Naive thymus-derived CD8-positive, alpha-beta T cell (primary cell): ENCODE data around the gene LZTR1. TPM values are rescaled to one million over a fixed set of nuclear protein-coding genes. Genes with fewer than 3 reads are reported as not detected.
"Not testable (repeated sequence)": the region's sequence is repeated elsewhere in the genome, so short reads cannot be mapped to it uniquely, and the experiment has no call there.

ENCODE experiments used
- ATAC-seq, 2 donors: fragments of 150-1000 bp; cut with Tn5 transposase in 1 of 2; sonication (Bioruptor Pico), chemical (Tn5 transposase) in 1 of 2; 1 replicate in 1 of 2; 2 replicates in 1 of 2; pipeline ENCODE4 v1.10.0; 2021; ENCODE audit warnings: mild to moderate bottlenecking in 2 of 2, moderate library complexity in 2 of 2
- POLR2A ChIA-PET: fragments of 350-600 bp; sonication (Branson Sonifier 250); formaldehyde crosslinking; loops from one replicate; lab custom pipeline; 2021; ENCODE audit warnings: antibody characterized with exemption; lab: Charles Lee
- DNase-seq, 10 donors: peaks; one replicate each; pipeline versions ENCODE4 v3.0.0 to v3.0.0-alpha.2; 2020 to 2022
- H3K27ac Mint-ChIP-seq, 10 donors: one replicate each; pipeline ENCODE4 v1.8.0; 2020 to 2022; ENCODE audit warnings: mild to moderate bottlenecking in 10 of 10, mixed read lengths in 10 of 10, moderate library complexity in 4 of 10, inconsistent platforms in 1 of 10
- H3K27me3 Mint-ChIP-seq, 5 donors: one replicate each; pipeline ENCODE4 v1.8.0; 2021 to 2022; ENCODE audit warnings: mixed read lengths in 5 of 5
- H3K36me3 Mint-ChIP-seq, 3 donors: one replicate each; pipeline ENCODE4 v1.8.0; 2020 to 2022; ENCODE audit warnings: mixed read lengths in 3 of 3, mild to moderate bottlenecking in 2 of 3, inconsistent platforms in 1 of 3
- H3K4me1 Mint-ChIP-seq, 4 donors: one replicate each; pipeline ENCODE4 v1.8.0; 2021 to 2022; ENCODE audit warnings: mixed read lengths in 4 of 4
- H3K4me3 Mint-ChIP-seq, 10 donors: one replicate each; pipeline ENCODE4 v1.8.0; 2020 to 2022; ENCODE audit warnings: mild to moderate bottlenecking in 10 of 10, mixed read lengths in 10 of 10, moderate library complexity in 6 of 10, inconsistent platforms in 1 of 10
- H3K9me3 Mint-ChIP-seq, 9 donors: one replicate each; pipeline ENCODE4 v1.8.0; 2020 to 2022; ENCODE audit warnings: mixed read lengths in 9 of 9, mild to moderate bottlenecking in 3 of 9, inconsistent platforms in 1 of 9, moderate library complexity in 1 of 9
- polyA plus RNA-seq, 3 donors: library from polyadenylated mRNA; unstranded; fragments of 300-500 nt; fragmentation: Illumina TruSeq; gene quantifications; one replicate each; pipeline ENCODE4 v1.2.3, GENCODE V29; 2021
- total RNA-seq, 8 experiments: library from RNA in 2 of 8; stranded (reverse) in 2 of 8; gene quantifications; one replicate each; pipeline ENCODE4 v1.2.3 and lab custom pipeline; 2021 to 2026

The LZTR1 gene
- total and polyA plus RNA-seq, 5 experiments from 2014 or later, result 8.6 to 103 (median 14.5) TPM

DNA sequence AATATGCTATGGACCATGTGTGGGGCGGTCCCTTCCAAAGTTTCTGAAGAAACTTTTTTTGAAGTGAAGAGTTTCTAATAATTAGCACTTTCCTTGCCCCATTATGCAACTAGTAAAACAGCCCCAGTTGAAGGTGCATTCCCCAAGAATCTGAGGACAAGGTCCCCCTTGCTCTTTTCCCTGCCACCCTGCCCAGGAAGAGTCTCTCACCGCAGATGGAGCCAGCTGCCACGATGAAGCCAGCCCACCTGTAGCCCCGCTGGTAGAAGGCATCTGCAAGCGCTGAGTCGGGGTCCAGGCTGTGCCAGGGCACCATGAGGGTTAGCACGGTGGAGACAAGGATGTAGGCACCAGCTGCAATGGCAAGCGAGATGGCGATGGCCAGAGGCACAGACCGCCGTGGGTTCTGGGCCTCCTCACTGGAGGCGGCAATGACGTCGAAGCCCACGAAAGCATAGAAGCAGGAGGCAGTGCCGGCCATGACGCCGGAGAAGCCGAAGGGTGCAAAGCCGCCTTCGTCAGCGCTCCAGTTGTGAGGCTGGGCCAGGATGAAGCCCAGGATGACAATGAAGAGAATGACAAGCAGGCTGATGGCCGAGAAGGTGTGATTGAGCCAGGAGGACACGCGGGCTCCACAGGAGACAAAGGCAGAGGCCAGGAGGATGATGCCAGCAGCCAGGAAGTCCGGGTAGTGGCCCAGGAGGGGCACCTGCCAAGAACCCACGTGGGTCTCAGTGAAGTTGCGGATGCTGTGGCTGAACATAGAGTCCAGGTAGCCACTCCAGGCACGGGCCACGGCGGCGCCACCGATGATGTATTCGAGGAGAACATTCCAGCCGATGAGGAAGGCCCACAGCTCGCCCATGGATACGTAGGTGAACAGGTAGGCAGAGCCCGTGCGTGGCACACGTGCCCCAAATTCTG is 48.8 kb downstream of the LZTR1 start:
- DNase-seq (peak in 1 of 10 donors; percentile 53), ATAC-seq (no peak)
- peaks cover 4 to 34% (median 21%) of the 10 kb centered on the region in 4 donors for H3K4me1 Mint-ChIP-seq
- H3K27me3 Mint-ChIP-seq, result peaks cover 0 to 22% (median 11%) of the 10 kb centered on the region in 5 donors
- no peaks in the 10 kb centered on the region for H3K36me3 Mint-ChIP-seq
- POLR2A ChIA-PET, result no interaction called here
- H3K4me3 Mint-ChIP-seq, result peak overlapping the region in 8 of 10 donors; percentile 22 to 78 (median 61)
- H3K27ac Mint-ChIP-seq, result peak overlapping the region in 3 of 10 donors; percentile 19 to 47 (median 33)
- H3K9me3 Mint-ChIP-seq, result no peaks in the 10 kb centered on the region

- Mint-ChIP-seq H3K36me3 (no peaks in the 10 kb centered on the region), H3K27me3 (peaks cover 0 to 22% (median 11%) of the 10 kb centered on the region in 5 donors), H3K27ac (peak overlapping the region in 2 of 10 donors; percentile 12 to 43), H3K9me3 (no peaks in the 10 kb centered on the region), H3K4me3 (peak overlapping the region in 7 of 10 donors; percentile 50 to 78 (median 74)), H3K4me1 (peaks cover 0 to 30% (median 18%) of the 10 kb centered on the region in 4 donors)
- peak in 1 of 10 donors; percentile 42 for DNase-seq
- ATAC-seq, result no peak
- POLR2A ChIA-PET, result interaction anchor here (0.9 kb wide), 1 partner anchor 29 kb away, joined by 4 read pairs; the partner anchor contains the start of gene THAP7
Measured at GRCh38 chr22:21031545-21032036, 49.5 kb downstream of the LZTR1 start.

GRCh38 chr22:21032037-21032867 is 50.2 kb downstream of the LZTR1 start, which contains the start of gene SLC7A4:
TSS of gene SLC7A4 (minus strand) at chr22:21032561. CDS start at chr22:21031812, 749 bp downstream.
- DNase-seq (peak in 6 of 10 donors; percentile 9 to 63 (median 37)), ATAC-seq (peak; percentile 92 to 95)
- POLR2A ChIA-PET, result interaction anchor here (0.6 to 0.9 kb wide), 2 partner anchors 30 to 132 kb away, joined by 4 read pairs; partner anchors contain the start of gene THAP7

DNA sequence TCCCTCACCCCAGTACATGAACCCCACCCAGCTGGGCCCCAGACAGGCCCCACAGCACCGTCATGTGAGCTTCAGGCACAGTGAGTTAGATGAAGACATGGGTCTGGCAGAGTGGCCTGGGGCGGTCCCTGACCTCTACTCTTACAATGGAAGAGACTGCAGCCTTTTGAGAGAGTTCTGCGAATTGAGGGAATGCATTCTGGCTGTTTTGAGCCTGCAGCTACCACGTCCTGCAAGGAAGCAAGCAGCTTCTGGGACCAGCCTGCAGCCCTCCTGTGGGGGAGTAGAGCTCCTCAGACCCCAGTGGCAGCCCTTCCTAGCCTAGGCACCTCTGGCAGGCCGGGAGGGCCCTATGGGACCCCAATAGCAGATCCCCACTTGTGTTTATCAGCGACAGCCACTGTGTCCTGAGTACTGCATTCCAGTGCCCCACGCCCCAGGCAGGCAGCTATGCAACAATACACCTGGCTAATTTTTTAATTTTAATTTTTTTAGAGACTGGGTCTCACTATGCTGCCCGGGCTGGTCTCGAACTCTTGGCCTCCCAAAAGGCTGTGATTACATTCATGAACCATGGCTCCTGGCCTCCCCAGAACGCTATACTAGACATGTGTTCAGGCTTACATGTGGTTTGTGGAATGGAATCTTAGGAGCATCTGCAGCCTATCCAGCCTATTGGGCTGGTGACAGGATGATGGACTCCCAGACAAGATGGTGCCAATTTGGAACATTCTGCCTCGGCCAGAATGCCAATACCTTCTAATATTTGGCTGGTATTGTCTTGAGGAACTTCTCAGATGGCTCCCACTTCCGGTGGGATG is 51.0 kb downstream of the LZTR1 start:
- peaks cover 0 to 30% (median 13%) of the 10 kb centered on the region in 4 donors for H3K4me1 Mint-ChIP-seq
- no peaks in the 10 kb centered on the region for H3K9me3 Mint-ChIP-seq
- H3K36me3 Mint-ChIP-seq, result no peaks in the 10 kb centered on the region
- H3K4me3 Mint-ChIP-seq, result peak overlapping the region in 8 of 10 donors; percentile 10 to 77 (median 72)
- peaks cover 0 to 22% (median 11%) of the 10 kb centered on the region in 5 donors for H3K27me3 Mint-ChIP-seq
- H3K27ac Mint-ChIP-seq, result peak overlapping the region in 2 of 10 donors; percentile 13 to 37
- ATAC-seq (no peak), DNase-seq (peak in 1 of 10 donors; percentile 44)
- POLR2A ChIA-PET, result no interaction called here

More at GRCh38 chr22:21032037-21032867, 50.2 kb downstream of the LZTR1 start, which contains the start of gene SLC7A4:
- H3K27ac Mint-ChIP-seq, result peak within 1 kb of the TSS in 5 of 10 donors; percentile 12 to 47 (median 37)
- no peaks in the 10 kb centered on the region for H3K9me3 Mint-ChIP-seq
- H3K4me3 Mint-ChIP-seq, result peak within 1 kb of the TSS; percentile 50 to 82 (median 72)
- H3K4me1 Mint-ChIP-seq, result peaks cover 0 to 30% (median 13%) of the 10 kb centered on the region in 4 donors
- no peaks in the 10 kb centered on the region for H3K36me3 Mint-ChIP-seq
- H3K27me3 Mint-ChIP-seq, result peaks cover 0 to 22% (median 11%) of the 10 kb centered on the region in 5 donors

DNA sequence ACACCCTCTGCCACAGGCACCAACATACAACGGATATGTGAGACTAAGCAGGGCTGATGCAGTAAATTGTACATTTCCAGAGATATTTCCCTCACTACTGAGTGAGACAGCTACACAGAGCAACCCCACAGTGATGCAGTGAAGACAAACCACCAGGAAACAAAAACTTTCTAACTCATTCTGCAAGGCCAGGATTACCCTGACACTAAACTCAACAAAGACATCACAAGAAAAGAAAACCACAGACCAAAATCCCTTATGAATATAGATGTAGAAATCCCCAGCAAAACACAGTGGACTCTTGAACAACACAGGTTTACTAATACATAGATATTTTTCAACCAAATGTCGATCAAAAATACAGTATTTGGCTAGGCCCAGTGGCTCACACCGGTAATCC is 51.8 kb downstream of the LZTR1 start:
- no peaks in the 10 kb centered on the region for H3K36me3 Mint-ChIP-seq
- ATAC-seq (no peak), DNase-seq (no peak)
- H3K4me1 Mint-ChIP-seq, result peaks cover 0 to 30% (median 13%) of the 10 kb centered on the region in 4 donors
- POLR2A ChIA-PET, result no interaction called here
- H3K9me3 Mint-ChIP-seq, result no peaks in the 10 kb centered on the region
- H3K27me3 Mint-ChIP-seq, result peaks cover 0 to 26% (median 14%) of the 10 kb centered on the region in 5 donors
- no peak overlapping the region for H3K4me3 Mint-ChIP-seq
- H3K27ac Mint-ChIP-seq, result peak overlapping the region in 1 of 10 donors; percentile 11

- Mint-ChIP-seq H3K27me3 (peaks cover 4 to 26% (median 17%) of the 10 kb centered on the region in 5 donors), H3K27ac (no peak overlapping the region), H3K4me3 (no peak overlapping the region), H3K36me3 (no peaks in the 10 kb centered on the region), H3K9me3 (no peaks in the 10 kb centered on the region), H3K4me1 (peaks cover 0 to 27% (median 10%) of the 10 kb centered on the region in 4 donors)
- DNase-seq (no peak), ATAC-seq (no peak)
- POLR2A ChIA-PET, result no interaction called here
Measured at GRCh38 chr22:21034989-21035388, 52.9 kb downstream of the LZTR1 start.

- no peak for DNase-seq
Measured at GRCh38 chr22:21038405-21038804, 56.3 kb downstream of the LZTR1 start.

DNA sequence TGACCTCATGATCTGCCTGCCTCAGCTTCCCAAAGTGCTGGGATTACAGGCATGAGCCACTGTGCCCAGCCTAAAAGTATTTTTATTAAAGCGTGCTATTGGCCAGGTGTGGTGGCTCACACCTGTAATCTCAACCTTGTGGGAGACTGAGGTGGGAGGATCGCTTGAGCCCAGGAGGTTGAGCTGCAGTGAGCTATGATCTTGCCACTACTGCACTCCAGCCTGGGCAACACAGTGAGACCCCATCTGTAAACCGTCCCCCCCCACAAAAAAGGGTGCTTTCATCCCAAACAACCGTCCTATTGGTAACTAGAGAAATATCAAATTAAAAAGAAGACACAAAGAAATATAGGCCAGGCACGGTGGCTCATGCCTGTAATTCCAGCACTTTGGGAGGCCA is 57.1 kb downstream of the LZTR1 start:
- DNase-seq, H3K9me3 Mint-ChIP-seq, H3K4me3 Mint-ChIP-seq, POLR2A ChIA-PET, ATAC-seq, H3K36me3 Mint-ChIP-seq: not testable (repeated sequence)
- Mint-ChIP-seq H3K27me3 (peaks cover 10 to 35% (median 16%) of the 10 kb centered on the region in 5 donors), H3K4me1 (peaks cover 5 to 15% (median 11%) of the 10 kb centered on the region in 4 donors), H3K27ac (peak overlapping the region in 1 of 10 donors; percentile 7)

More at GRCh38 chr22:21038405-21038804, 56.3 kb downstream of the LZTR1 start:
- Mint-ChIP-seq H3K9me3 (no peaks in the 10 kb centered on the region), H3K27ac (no peak overlapping the region), H3K4me3 (no peak overlapping the region), H3K36me3 (no peaks in the 10 kb centered on the region), H3K4me1 (peaks cover 3 to 8% (median 5%) of the 10 kb centered on the region in 4 donors), H3K27me3 (peaks cover 9 to 30% (median 12%) of the 10 kb centered on the region in 5 donors)
- POLR2A ChIA-PET, result no interaction called here
- no peak for ATAC-seq

DNA sequence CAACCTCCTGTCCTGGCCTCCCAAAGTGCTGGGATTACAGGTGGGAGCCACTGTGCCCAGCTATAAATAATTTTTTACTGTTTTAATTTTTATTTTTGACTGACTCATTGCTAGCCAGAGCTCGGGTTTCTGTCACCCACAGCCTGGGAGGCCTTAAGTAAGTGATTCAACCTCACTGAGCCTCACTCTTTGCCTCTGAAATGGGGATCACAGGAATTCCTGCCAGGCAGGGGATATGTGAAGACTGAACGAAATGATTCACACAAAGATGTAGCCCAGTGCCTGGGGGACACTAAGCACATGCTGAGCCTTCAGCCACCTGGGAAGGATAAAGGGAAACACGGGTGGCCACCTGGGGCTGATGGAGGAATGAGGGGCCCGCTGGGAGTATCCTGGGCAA is 59.8 kb downstream of the LZTR1 start:
- POLR2A ChIA-PET, result no interaction called here
- Mint-ChIP-seq H3K36me3 (no peaks in the 10 kb centered on the region), H3K4me1 (peaks cover 15 to 33% (median 29%) of the 10 kb centered on the region in 4 donors), H3K9me3 (peaks cover 0 to 2% (median 0%) of the 10 kb centered on the region in 9 donors), H3K4me3 (no peak overlapping the region), H3K27ac (peak overlapping the region in 1 of 10 donors; percentile 75), H3K27me3 (peaks cover 10 to 44% (median 16%) of the 10 kb centered on the region in 5 donors)
- DNase-seq, result no peak
- ATAC-seq, result no peak

GRCh38 chr22:21042978-21043859 is 61.1 kb downstream of the LZTR1 start:
- H3K36me3 Mint-ChIP-seq, result no peaks in the 10 kb centered on the region
- no peak for ATAC-seq
- POLR2A ChIA-PET, result interaction anchor here (0.6 to 1.1 kb wide), 2 partner anchors 18 to 54 kb away, joined by 7 read pairs; no protein-coding TSS in a partner anchor
- H3K4me3 Mint-ChIP-seq, result peak overlapping the region in 8 of 10 donors; percentile 10 to 62 (median 30)
- no peak for DNase-seq
- peaks cover 10 to 44% (median 16%) of the 10 kb centered on the region in 5 donors for H3K27me3 Mint-ChIP-seq
- peaks cover 0 to 2% (median 0%) of the 10 kb centered on the region in 9 donors for H3K9me3 Mint-ChIP-seq
- peak overlapping the region in 8 of 10 donors; percentile 25 to 97 (median 52) for H3K27ac Mint-ChIP-seq
- peaks cover 15 to 33% (median 29%) of the 10 kb centered on the region in 4 donors for H3K4me1 Mint-ChIP-seq
